Myocyte (in vitro differentiated cells): Measurements from ENCODE around the gene MXRA8. TPM values are rescaled to one million over a fixed set of nuclear protein-coding genes. Genes with fewer than 3 reads are reported as not detected.

Experiments
- DNase-seq: peaks from one replicate; pipeline ENCODE4 v3.0.0-alpha.2; 2012; ENCODE audit warnings: low read depth
- microRNA-seq: library from miRNA; unstranded; fragments of <30 nt; microRNA quantifications from one replicate; pipeline ENCODE4, GENCODE V29; 2016
- total RNA-seq: library from RNA; depleted of rRNA; stranded (reverse); fragments of >200 nt; gene quantifications from 2 replicates; pipeline ENCODE4 v1.2.3, GENCODE V29; 2014

MXRA8 gene
- total RNA-seq, 1 donor from 2014 or later = 224 TPM

DNA sequence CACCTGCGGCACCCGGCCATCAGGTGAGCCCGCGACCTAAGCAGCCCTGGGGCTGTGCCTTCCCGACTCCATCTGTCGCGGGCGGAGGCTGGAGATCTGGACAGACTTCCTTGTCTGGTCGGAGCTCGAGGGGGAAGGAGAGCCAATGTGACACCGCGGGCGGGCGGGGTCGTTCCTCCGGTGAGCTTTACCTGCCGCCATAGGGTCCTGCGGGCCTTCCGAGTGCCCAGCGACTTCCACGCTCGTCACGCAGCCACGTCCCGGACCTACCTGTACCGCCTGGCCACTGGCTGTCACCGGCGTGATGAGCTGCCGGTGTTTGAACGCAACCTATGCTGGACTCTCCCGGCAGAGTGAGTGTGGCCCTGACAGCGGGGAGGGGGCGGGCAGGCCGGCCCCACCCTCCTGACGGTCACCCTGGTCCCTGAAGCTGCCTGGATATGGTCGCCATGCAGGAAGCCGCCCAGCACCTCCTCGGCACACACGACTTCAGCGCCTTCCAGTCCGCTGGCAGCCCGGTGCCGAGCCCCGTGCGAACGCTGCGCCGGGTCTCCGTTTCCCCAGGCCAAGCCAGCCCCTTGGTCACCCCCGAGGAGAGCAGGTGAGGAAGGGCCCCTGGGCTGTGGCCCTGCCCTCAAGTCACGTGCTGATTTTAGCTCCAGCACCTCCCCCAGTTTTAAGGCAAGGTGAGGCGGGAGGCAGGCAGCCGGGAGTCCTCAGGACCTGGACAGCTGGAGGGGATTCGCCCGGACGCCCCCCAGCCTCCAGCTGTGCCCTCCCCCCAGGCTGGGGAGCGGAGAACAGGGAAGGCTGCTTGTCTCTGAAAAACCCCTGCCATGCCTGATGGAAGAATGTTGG, 48.9 kb downstream of the MXRA8 start:
- DNase-seq = no peak

DNA sequence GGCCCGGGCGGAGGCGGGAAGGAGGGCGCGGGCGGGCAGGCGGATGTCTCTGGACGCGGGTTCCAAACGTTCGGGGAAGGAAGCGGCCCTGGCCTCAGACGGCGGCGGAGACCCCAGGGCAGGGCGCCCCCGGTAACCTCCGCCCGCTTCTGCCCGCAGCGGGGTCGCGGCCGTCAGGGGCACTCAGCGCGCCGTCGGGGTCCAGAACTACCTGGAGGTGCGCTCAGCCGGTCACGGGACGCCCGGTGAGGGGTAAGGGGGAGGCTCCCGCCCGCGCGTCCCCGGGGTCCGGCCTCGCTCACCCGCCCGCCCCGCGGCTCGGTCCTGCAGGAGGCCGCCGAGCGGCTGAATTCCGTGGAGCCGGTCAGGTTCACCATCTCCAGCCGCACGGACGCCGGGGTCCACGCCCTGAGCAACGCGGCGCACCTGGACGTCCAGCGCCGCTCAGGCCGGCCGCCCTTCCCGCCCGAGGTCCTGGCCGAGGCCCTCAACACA, 49.6 kb downstream of the MXRA8 start:
- no peak for DNase-seq

DNA sequence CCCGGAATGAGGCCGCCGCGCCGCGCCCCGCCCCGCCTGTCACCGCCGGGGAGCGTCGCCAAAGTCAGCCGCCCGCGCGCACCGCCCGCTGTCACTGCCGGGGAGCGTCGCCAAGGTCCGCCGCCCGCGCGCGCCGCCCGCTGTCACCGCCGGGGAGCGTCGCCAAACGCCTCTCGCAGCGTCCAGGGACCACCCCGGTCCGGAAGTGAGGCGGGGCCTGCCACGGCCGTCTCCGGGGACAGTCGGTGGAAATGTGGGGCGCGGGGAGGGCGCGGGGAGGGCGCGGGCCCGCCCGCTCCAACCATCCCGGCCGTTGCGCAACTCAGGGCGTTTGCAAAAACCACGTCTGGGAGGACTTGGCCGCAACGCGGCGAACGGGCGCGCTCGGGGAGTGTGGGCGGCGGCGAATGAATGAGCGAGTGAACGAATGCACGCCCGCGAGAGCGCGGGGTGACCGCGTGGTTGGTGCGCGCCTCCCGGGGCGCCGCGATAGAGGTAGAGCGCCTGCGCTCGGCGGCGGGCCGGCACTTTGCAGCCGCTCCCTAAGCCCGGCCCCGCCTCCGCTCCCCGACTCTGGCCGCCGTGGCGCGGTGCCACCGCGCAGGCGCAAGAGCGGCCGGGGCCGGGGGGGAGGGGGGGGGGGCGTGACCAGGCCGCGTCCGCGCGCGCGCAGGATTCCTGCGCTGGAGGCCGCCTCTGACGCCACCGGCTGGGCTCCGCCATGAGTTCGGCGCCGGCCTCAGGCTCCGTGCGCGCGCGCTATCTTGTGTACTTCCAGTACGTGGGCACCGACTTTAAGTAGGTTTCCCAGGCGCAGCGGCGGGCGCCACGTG, 50.2 kb downstream of the MXRA8 start, which contains the start of the genes ACAP3 and PUSL1:
Gene ACAP3, minus strand, starts transcription at position 8 of the 833 bp plus-strand sequence. CDS start 115 bp downstream, outside the sequence.
Gene PUSL1, plus strand, starts transcription at position 675 of the 833 bp plus-strand sequence. Its CDS starts 47 bp downstream, at position 722.
- DNase-seq = peak; percentile 90

GRCh38 chr1:1307261-1307922, 51.0 kb downstream of the MXRA8 start:
- peak; percentile 35 for DNase-seq

DNA sequence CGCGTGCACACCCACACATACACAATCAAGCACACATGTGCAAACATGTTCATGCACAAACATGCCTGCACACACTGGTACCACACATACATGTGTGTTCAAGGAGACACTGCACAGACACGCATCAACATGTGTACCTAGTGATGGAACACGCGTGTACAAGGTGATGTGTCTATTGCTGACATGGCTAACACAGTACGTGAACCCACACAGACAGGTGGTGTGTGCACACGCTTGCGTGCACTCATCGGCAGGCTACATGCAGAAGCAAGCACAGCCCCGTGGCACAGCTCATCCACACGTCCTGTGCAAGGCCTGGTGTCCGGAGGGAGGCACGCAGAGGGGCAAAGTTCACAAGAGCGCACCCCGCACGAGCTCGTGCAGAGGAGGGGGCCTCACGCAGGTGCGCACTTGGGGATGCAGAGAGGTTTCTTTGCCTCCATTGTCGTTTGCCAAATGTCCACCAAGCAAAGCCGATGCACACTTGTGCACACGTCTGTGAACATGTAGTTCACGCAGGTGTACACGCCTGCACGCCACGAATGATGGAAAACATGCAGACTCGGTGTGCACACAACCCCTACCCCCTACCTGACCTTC, 51.6 kb downstream of the MXRA8 start:
- no peak for DNase-seq

DNA sequence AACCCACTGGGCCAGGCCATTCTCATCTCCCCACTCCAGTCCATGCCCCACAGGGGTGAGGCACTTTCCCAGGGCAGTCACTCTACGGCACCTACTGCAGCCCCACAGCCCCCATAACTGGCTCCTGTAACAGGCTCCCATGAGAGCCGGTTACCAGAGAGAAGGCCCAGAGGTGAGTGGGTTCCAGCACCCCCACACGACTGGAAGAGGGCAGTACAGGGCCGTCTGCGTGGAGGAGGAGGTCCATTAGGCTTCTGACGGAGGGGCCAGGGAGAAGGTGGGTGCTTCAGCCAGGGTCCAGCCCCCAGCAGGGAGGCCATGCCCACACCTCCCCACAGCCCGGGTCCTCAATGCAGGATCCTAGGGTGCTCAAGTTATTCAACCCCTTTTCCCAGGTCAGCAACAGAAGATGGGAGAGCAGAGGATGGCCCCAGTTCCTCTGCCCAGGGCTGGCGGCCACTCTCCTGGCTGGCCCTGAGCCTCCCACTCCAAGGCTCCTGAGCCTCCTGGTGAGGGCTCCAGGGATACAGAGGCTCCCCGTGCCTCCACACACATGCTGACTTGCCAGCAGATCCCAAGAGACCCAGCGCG, 52.2 kb downstream of the MXRA8 start:
- DNase-seq = peak; percentile 51

DNA sequence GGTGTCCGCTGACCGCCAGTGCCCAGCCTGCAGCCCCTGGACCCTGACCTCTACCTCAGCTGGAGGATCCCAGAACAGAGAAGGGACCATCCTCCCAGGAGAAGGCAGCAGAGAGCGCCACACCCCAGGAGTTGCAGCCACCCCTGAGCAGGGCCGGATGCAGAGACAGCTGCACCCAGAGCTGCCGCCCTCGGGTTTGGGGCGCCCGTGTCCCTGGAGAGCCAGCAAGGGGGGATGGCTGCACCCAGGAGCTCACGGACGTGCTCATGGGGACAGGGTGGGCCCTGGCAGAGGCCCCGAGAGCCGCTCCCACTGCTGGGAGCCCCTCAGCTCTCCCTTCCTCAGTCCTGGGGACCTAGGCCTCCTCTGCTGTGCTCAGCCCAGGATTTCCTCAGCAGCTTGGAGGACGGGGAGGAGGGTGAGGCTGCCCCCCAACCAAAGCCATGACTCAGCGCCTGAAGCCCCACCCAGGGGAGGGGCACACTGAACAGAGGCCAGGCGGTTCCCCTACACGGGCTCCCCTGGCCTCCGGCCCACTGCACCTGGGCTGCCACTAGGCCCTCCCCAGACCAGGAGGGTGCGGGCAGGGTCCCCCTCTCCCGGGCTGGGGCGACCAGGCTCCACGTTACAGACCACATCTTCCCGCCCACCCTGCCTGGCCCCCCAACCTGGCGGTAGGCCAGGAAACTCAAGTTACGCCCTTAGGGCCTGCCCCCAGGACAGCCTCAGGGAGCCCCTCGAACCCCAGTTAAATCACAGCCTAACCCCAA, 52.9 kb downstream of the MXRA8 start:
- DNase-seq = peak; percentile 77

- peak; percentile 86 for DNase-seq
These were observed 53.7 kb downstream of the MXRA8 start for GRCh38 chr1:1304331-1305299.

- peak; percentile 47 for DNase-seq
These were observed 54.6 kb downstream of the MXRA8 start for GRCh38 chr1:1303736-1304135.

- DNase-seq = peak; percentile 29
These were observed 55.3 kb downstream of the MXRA8 start for GRCh38 chr1:1302951-1303509.

Small RNA genes within 50 kb of the gene (microRNA-seq; reads per million reads assigned to microRNA genes)
- not detected for gene MIR6727
- 0.48 reads per million for gene MIR6808

Other genes with a start within 250 kb of the MXRA8 start
- 10.0 and 11.7 TPM in 2 replicates for gene C1orf159, start 242.5 kb downstream of the MXRA8 start, total RNA-seq
- gene TTLL10, start 184.7 kb downstream of the MXRA8 start, total RNA-seq = not detected in 2 replicates
- 0.47 TPM in 1 of 2 replicates, not detected in the other for gene TNFRSF18, start 152.0 kb downstream of the MXRA8 start, total RNA-seq
- gene TNFRSF4, start 144.4 kb downstream of the MXRA8 start, total RNA-seq = not detected in 2 replicates
- gene SDF4, start 126.6 kb downstream of the MXRA8 start, total RNA-seq = 142 and 150 TPM in 2 replicates
- 61.8 and 68.1 TPM in 2 replicates for gene B3GALT6, start 126.3 kb downstream of the MXRA8 start, total RNA-seq
- gene C1QTNF12, start 111.8 kb downstream of the MXRA8 start, total RNA-seq = 1.2 TPM in 1 of 2 replicates, not detected in the other
- gene UBE2J2, start 84.7 kb downstream of the MXRA8 start, total RNA-seq = 50.3 and 52.2 TPM in 2 replicates
- gene SCNN1D, start 78.1 kb downstream of the MXRA8 start, total RNA-seq = 2.2 and 2.5 TPM in 2 replicates
- 97.3 and 106 TPM in 2 replicates for gene ACAP3, start 50.6 kb downstream of the MXRA8 start, total RNA-seq
- 41.6 and 43.4 TPM in 2 replicates for gene PUSL1, start 50.0 kb downstream of the MXRA8 start, total RNA-seq
- 74.5 and 76.4 TPM in 2 replicates for gene INTS11, start 33.9 kb downstream of the MXRA8 start, total RNA-seq
- gene CPTP, start 33.8 kb downstream of the MXRA8 start, total RNA-seq = 26.2 and 28.9 TPM in 2 replicates
- gene TAS1R3, start 27.3 kb downstream of the MXRA8 start, total RNA-seq = 0.10 and 0.13 TPM in 2 replicates
- gene DVL1, start 9.1 kb downstream of the MXRA8 start, total RNA-seq = 121 and 137 TPM in 2 replicates
- 183 and 198 TPM in 2 replicates for gene AURKAIP1, start 16.7 kb upstream of the MXRA8 start, total RNA-seq
- 185 and 228 TPM in 2 replicates for gene CCNL2, start 40.8 kb upstream of the MXRA8 start, total RNA-seq
- 113 TPM in 2 replicates for gene MRPL20, start 48.7 kb upstream of the MXRA8 start, total RNA-seq
- not detected in 2 replicates for gene ANKRD65, start 62.7 kb upstream of the MXRA8 start, total RNA-seq
- gene VWA1, start 77.1 kb upstream of the MXRA8 start, total RNA-seq = 0.52 and 1.0 TPM in 2 replicates
- not detected in 2 replicates for gene ATAD3C, start 91.1 kb upstream of the MXRA8 start, total RNA-seq
- gene ATAD3B, start 113.2 kb upstream of the MXRA8 start, total RNA-seq = 12.1 and 20.2 TPM in 2 replicates
- gene ATAD3A, start 153.6 kb upstream of the MXRA8 start, total RNA-seq = 31.3 and 41.9 TPM in 2 replicates
- not detected in 2 replicates for gene TMEM240, start 182.1 kb upstream of the MXRA8 start, total RNA-seq
- gene SSU72, start 216.3 kb upstream of the MXRA8 start, total RNA-seq = 97.7 and 108 TPM in 2 replicates
- gene FNDC10, start 241.6 kb upstream of the MXRA8 start, total RNA-seq = 1.0 and 3.5 TPM in 2 replicates